Measurements from ENCODE around the gene JDP2.

DNA sequence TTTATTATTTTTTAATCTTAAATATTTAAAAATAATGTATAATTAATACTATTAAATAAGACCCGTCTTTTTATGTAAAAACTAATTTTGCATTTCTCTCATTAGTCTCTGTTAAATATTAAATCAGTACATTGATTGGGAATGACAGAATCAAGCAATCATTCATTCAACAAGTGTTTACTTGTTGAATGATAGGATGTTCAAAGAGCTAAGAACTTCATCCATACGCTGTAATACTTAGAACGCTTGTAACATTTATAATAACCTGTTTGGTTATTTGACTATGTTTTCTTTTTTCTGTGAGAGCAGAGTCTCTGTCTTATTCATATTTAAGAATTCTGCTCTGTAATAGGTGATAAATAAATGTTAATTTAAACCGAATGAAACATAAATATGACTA is 91.6 kb downstream of the JDP2 start:
- TF ChIP-seq, protein P1, sequence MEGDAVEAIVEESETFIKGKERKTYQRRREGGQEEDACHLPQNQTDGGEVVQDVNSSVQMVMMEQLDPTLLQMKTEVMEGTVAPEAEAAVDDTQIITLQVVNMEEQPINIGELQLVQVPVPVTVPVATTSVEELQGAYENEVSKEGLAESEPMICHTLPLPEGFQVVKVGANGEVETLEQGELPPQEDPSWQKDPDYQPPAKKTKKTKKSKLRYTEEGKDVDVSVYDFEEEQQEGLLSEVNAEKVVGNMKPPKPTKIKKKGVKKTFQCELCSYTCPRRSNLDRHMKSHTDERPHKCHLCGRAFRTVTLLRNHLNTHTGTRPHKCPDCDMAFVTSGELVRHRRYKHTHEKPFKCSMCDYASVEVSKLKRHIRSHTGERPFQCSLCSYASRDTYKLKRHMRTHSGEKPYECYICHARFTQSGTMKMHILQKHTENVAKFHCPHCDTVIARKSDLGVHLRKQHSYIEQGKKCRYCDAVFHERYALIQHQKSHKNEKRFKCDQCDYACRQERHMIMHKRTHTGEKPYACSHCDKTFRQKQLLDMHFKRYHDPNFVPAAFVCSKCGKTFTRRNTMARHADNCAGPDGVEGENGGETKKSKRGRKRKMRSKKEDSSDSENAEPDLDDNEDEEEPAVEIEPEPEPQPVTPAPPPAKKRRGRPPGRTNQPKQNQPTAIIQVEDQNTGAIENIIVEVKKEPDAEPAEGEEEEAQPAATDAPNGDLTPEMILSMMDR (conservative IDR thresholded peaks at IDR 0.05; ENCODE audit: low read depth, low read length): no peak
- no peak for TF ChIP-seq EZH2 (IDR thresholded peaks at IDR 0.05; ENCODE audit: borderline replicate concordance, low read depth, low read length, poor library complexity, severe bottlenecking)
